ENCODE measurements around the gene TCHP. TPM values are rescaled to one million over a fixed set of nuclear protein-coding genes. Genes with fewer than 3 reads are reported as not detected.

Gene TCHP
- total and polyA plus RNA-seq, 2 donors (not counting 1 experiment from before 2014, with no cell fraction given), result 13.4 to 29.4 TPM

DNA sequence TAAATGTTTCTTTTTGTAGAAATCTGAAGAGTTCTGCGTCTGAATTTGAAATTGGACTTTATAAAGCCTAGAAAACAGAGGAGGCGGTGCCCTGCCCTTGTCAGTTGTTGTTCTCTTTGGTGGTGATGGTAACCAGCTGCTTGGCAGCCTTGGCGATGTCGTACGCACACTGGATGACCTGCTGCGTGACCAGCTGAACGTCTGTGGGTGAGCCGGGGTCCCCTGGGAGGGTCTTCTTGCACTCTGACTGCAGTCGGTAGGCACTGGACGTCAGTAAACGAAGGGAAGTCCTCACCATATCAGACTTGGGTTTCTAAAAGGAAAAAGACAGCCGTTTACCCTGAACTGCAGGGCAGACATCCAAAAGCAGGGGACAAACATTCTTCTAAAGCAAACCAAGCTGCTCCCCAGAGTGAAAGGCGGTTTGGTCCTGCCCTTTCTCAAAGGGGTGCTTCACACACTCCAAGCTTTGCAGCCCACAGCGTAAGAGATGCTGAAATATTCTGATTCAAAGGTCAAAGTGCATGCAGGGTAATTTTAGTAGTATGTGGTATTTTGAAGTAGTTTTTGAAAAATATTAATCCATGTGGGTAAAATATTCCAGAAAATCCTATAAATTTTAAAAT is 32.9 kb downstream of the TCHP start:
- H3K79me2 ChIP-seq (ENCODE audit: control insufficient read depth, insufficient read depth, low read length), result peaks cover 3% of the 10 kb centered on the region
- Mint-ChIP-seq H3K4me3 (no peak overlapping the region), H3K27ac (no peak overlapping the region), H3K27me3 (no peaks in the 10 kb centered on the region), H3K9me3 (ENCODE audit: insufficient read depth) (no peaks in the 10 kb centered on the region), H3K4me1 (no peaks in the 10 kb centered on the region)
- no peaks in the 10 kb centered on the region for H3K9me3 ChIP-seq (ENCODE audit: control extremely low read depth in 1 of 3, control insufficient read depth in 2 of 3, insufficient read depth in 1 of 3, low read length in 2 of 3)
- no peaks in the 10 kb centered on the region for H3K4me1 ChIP-seq (ENCODE audit: control insufficient read depth in 2 of 2, insufficient read depth in 2 of 2, low read length in 2 of 2)
- no peak for DNase-seq
- no peak overlapping the region for H3K27ac ChIP-seq (ENCODE audit: low read length in 2 of 2)
- intact Hi-C loops (cut with micrococcal nuclease), result no loop called here
- ChIA-PET CTCF (interaction anchor here (0.7 to 1.0 kb wide), 2 partner anchors 80 to 499 kb away, joined by 3 read pairs; no protein-coding TSS in a partner anchor), POLR2A (no interaction called here)
- H3K27me3 ChIP-seq (replicated peaks in 1 of 4; ENCODE audit: control extremely low read depth in 1 of 4, control insufficient read depth in 3 of 4, insufficient read depth in 4 of 4, low read length in 3 of 4), result no peaks in the 10 kb centered on the region
- H3K4me3 ChIP-seq (ENCODE audit: control extremely low read depth in 1 of 5, extremely low read depth in 1 of 5, insufficient read depth in 1 of 5, low read depth in 2 of 5, low read length in 4 of 5), result no peak overlapping the region
- H3K9ac ChIP-seq (ENCODE audit: low read length), result no peak overlapping the region
- no peak overlapping the region for H3K4me2 ChIP-seq (replicated peaks; ENCODE audit: low read depth, low read length, poor library complexity, severe bottlenecking)
- TF ChIP-seq, protein P1, sequence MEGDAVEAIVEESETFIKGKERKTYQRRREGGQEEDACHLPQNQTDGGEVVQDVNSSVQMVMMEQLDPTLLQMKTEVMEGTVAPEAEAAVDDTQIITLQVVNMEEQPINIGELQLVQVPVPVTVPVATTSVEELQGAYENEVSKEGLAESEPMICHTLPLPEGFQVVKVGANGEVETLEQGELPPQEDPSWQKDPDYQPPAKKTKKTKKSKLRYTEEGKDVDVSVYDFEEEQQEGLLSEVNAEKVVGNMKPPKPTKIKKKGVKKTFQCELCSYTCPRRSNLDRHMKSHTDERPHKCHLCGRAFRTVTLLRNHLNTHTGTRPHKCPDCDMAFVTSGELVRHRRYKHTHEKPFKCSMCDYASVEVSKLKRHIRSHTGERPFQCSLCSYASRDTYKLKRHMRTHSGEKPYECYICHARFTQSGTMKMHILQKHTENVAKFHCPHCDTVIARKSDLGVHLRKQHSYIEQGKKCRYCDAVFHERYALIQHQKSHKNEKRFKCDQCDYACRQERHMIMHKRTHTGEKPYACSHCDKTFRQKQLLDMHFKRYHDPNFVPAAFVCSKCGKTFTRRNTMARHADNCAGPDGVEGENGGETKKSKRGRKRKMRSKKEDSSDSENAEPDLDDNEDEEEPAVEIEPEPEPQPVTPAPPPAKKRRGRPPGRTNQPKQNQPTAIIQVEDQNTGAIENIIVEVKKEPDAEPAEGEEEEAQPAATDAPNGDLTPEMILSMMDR (IDR thresholded peaks at IDR 0.05), result no peak
- TF ChIP-seq EZH2 (IDR thresholded peaks at IDR 0.05; ENCODE audit: borderline replicate concordance, insufficient read depth, low read depth, low read length, poor library complexity, severe bottlenecking), result no peak
- peaks cover 24 to 73% of the 10 kb centered on the region in 2 experiments for H3K36me3 ChIP-seq (replicated peaks in 1 of 2; ENCODE audit: control extremely low read depth in 1 of 2, control insufficient read depth in 1 of 2, extremely low read depth in 1 of 2, insufficient read depth in 2 of 2, low read length in 1 of 2)
- no peak overlapping the region for H2AFZ ChIP-seq (ENCODE audit: insufficient read depth, low read depth, low read length, poor library complexity, severe bottlenecking)
- no peaks in the 10 kb centered on the region for H4K20me1 ChIP-seq (ENCODE audit: control insufficient read depth, insufficient read depth, low read length, poor library complexity, severe bottlenecking)
- ATAC-seq (ENCODE audit: low read depth), result no peak
- WGBS (ENCODE audit: insufficient coverage), result 97% methylated on average over 13 of the region's 14 CpGs

DNA sequence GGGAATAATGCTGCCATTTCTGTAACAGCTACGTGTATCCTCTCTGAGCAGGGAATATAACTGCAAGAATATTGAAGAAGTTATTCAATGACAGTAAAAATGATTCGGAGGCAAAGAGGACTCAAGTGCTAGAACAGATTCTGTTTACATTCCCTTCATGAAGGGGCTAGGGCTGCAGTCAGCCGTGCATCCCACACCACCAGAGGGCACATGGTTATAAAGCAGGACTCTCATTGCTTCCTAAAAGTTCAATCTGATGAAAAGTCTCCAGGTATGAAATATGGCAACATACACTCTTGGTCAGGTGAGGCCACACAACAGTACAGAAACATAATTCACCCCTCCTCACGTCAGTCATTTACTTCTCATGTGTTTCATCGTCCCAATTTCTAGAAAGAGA is 34.0 kb downstream of the TCHP start:
- no peak overlapping the region for H3K27ac ChIP-seq (ENCODE audit: low read length in 2 of 2)
- H3K4me3 ChIP-seq (ENCODE audit: control extremely low read depth in 1 of 5, extremely low read depth in 1 of 5, insufficient read depth in 1 of 5, low read depth in 2 of 5, low read length in 4 of 5), result no peak overlapping the region
- WGBS (ENCODE audit: insufficient coverage), result 93% methylated on average over 4 of the region's 5 CpGs
- H3K4me2 ChIP-seq (replicated peaks; ENCODE audit: low read depth, low read length, poor library complexity, severe bottlenecking), result no peak overlapping the region
- CTCF ChIA-PET, result interaction anchor here (0.9 to 1.0 kb wide), 2 partner anchors 80 to 81 kb away, joined by 3 read pairs; no protein-coding TSS in a partner anchor
- POLR2A ChIA-PET, result no interaction called here
- no peak overlapping the region for H3K4me3 Mint-ChIP-seq
- no peak overlapping the region for H3K27ac Mint-ChIP-seq
- H3K79me2 ChIP-seq (ENCODE audit: control insufficient read depth, insufficient read depth, low read length), result no peaks in the 10 kb centered on the region
- H3K27me3 Mint-ChIP-seq, result no peaks in the 10 kb centered on the region
- H3K27me3 ChIP-seq (replicated peaks in 1 of 4; ENCODE audit: control extremely low read depth in 1 of 4, control insufficient read depth in 3 of 4, insufficient read depth in 4 of 4, low read length in 3 of 4), result no peaks in the 10 kb centered on the region
- no peak for DNase-seq
- H3K4me1 ChIP-seq (ENCODE audit: control insufficient read depth in 2 of 2, insufficient read depth in 2 of 2, low read length in 2 of 2), result no peaks in the 10 kb centered on the region
- intact Hi-C loops (cut with micrococcal nuclease), result no loop called here
- H3K36me3 ChIP-seq (replicated peaks in 1 of 2; ENCODE audit: control extremely low read depth in 1 of 2, control insufficient read depth in 1 of 2, extremely low read depth in 1 of 2, insufficient read depth in 2 of 2, low read length in 1 of 2), result peaks cover 24 to 83% of the 10 kb centered on the region in 2 experiments
- H3K9me3 ChIP-seq (ENCODE audit: control extremely low read depth in 1 of 3, control insufficient read depth in 2 of 3, insufficient read depth in 1 of 3, low read length in 2 of 3), result no peaks in the 10 kb centered on the region
- no peak overlapping the region for H2AFZ ChIP-seq (ENCODE audit: insufficient read depth, low read depth, low read length, poor library complexity, severe bottlenecking)
- H4K20me1 ChIP-seq (ENCODE audit: control insufficient read depth, insufficient read depth, low read length, poor library complexity, severe bottlenecking), result no peaks in the 10 kb centered on the region
- H3K4me1 Mint-ChIP-seq, result no peaks in the 10 kb centered on the region
- H3K9ac ChIP-seq (ENCODE audit: low read length), result no peak overlapping the region
- ATAC-seq (ENCODE audit: low read depth), result no peak
- no peaks in the 10 kb centered on the region for H3K9me3 Mint-ChIP-seq (ENCODE audit: insufficient read depth)
- no peak for TF ChIP-seq EZH2 (IDR thresholded peaks at IDR 0.05; ENCODE audit: borderline replicate concordance, insufficient read depth, low read depth, low read length, poor library complexity, severe bottlenecking)
- TF ChIP-seq, protein P1 (IDR thresholded peaks at IDR 0.05), result no peak
